Tibial artery (tissue), 4 donors: ENCODE results near the gene POLD1.
A peak's percentile ranks its signal among the peaks of the same experiment; 100 is the strongest.
"Not testable (repeated sequence)": the region's sequence is repeated elsewhere in the genome, so short reads cannot be mapped to it uniquely, and the experiment has no call there.

Experiments
- DNase-seq, 2 donors: peaks; one replicate each; pipeline ENCODE4 v3.0.0-alpha.2; 2019
- H3K27ac ChIP-seq, 2 donors: fragments of 200-600 bp; sonication (generic) in 1 of 2; 1 replicate in 1 of 2; 2 replicates in 1 of 2; pipeline ENCODE4 v1.5.1; 2018 to 2019; ENCODE audit warnings: mild to moderate bottlenecking in 1 of 2
- H3K27me3 ChIP-seq, 2 donors: fragments of 200-600 bp; sonication (generic) in 1 of 2; one replicate each; pipeline versions ENCODE4 v1.5.1 to v1.6.0; 2016 to 2019
- H3K36me3 ChIP-seq, 3 donors: fragments of 200-600 bp; sonication (generic) in 2 of 3; one replicate each; pipeline ENCODE4 v1.5.1; 2016 to 2019; ENCODE audit warnings: mild to moderate bottlenecking in 2 of 3
- H3K4me1 ChIP-seq, 4 donors: fragments of 200-600 bp; sonication (generic) in 2 of 4; 1 replicate in 3 of 4; 2 replicates in 1 of 4; pipeline ENCODE4 v1.5.1; 2016 to 2019
- H3K4me3 ChIP-seq, 2 donors: fragments of 200-600 bp; sonication (generic) in 1 of 2; 1 replicate in 1 of 2; 2 replicates in 1 of 2; pipeline ENCODE4 v1.5.1; 2018 to 2019; ENCODE audit warnings: mild to moderate bottlenecking in 2 of 2
- H3K9me3 ChIP-seq, 3 donors: fragments of 200-600 bp; sonication (generic) in 1 of 3; one replicate each; pipeline ENCODE4 v1.5.1; 2016 to 2019
- CTCF ChIP-seq, 2 experiments: fragments of 200-600 bp in 1 of 2; fragments of 450-650 bp in 1 of 2; IDR thresholded peaks; one replicate each; pipeline ENCODE4 v1.5.1; 2017 to 2019; ENCODE audit warnings: antibody characterized with exemption in 2 of 2, mild to moderate bottlenecking in 1 of 2, moderate library complexity in 1 of 2
- intact Hi-C: fragments of 100-400 bp; cut with DNase I; formaldehyde crosslinking; loops from one replicate; pipeline ENCODE4 v1.15.0; 2023; ENCODE audit warnings: low total_unique reads

POLD1 gene

GRCh38 chr19:50383852-50384684, at the start of gene POLD1:
TSS of gene POLD1 (plus strand) at chr19:50384347. CDS start at chr19:50398852, 14,505 bp downstream.
- H3K27me3 ChIP-seq = no peaks in the 10 kb centered on the region
- H3K27ac ChIP-seq = peak within 1 kb of the TSS; percentile 87 to 88
- H3K36me3 ChIP-seq = peaks cover 34 to 38% (median 37%) of the 10 kb centered on the region in 3 donors
- no peaks in the 10 kb centered on the region for H3K9me3 ChIP-seq
- intact Hi-C loops = no loop called here
- H3K4me3 ChIP-seq = peak within 1 kb of the TSS; percentile 63 to 92
- peaks cover 0 to 21% (median 19%) of the 10 kb centered on the region in 4 donors for H3K4me1 ChIP-seq
- DNase-seq = peak; percentile 98
- no peak for TF ChIP-seq CTCF (IDR thresholded peaks at IDR 0.05)

GRCh38 chr19:50334741-50335421, 49.3 kb upstream of the POLD1 start:
- Histone ChIP-seq H3K27ac (no peak overlapping the region), H3K27me3 (peaks cover 7 to 54% of the 10 kb centered on the region in 2 donors), H3K36me3 (no peaks in the 10 kb centered on the region), H3K4me1 (peaks cover 0 to 27% (median 21%) of the 10 kb centered on the region in 4 donors), H3K4me3 (no peak overlapping the region), H3K9me3 (no peaks in the 10 kb centered on the region)
- DNase-seq = no peak
- TF ChIP-seq CTCF (IDR thresholded peaks at IDR 0.05) = no peak
- intact Hi-C loops = no loop called here

GRCh38 chr19:50337031-50337430, 47.1 kb upstream of the POLD1 start:
- H3K9me3 ChIP-seq, H3K27ac ChIP-seq, H3K4me3 ChIP-seq, DNase-seq, intact Hi-C loops, H3K36me3 ChIP-seq: not testable (repeated sequence)
- H3K4me1 ChIP-seq = peaks cover 0 to 13% (median 12%) of the 10 kb centered on the region in 4 donors
- H3K27me3 ChIP-seq = peaks cover 7 to 34% of the 10 kb centered on the region in 2 donors

GRCh38 chr19:50340331-50340730, 43.8 kb upstream of the POLD1 start:
- H3K4me1 ChIP-seq = no peaks in the 10 kb centered on the region
- no peaks in the 10 kb centered on the region for H3K36me3 ChIP-seq
- H3K27me3 ChIP-seq = peaks cover 0 to 4% of the 10 kb centered on the region in 2 donors
- DNase-seq = no peak
- H3K27ac ChIP-seq = no peak overlapping the region
- H3K9me3 ChIP-seq = peaks cover 0 to 8% (median 4%) of the 10 kb centered on the region in 3 donors
- no peak overlapping the region for H3K4me3 ChIP-seq
- intact Hi-C loops = no loop called here
- TF ChIP-seq CTCF (IDR thresholded peaks at IDR 0.05) = no peak

GRCh38 chr19:50341091-50341564, 43.0 kb upstream of the POLD1 start:
- H3K27ac ChIP-seq = no peak overlapping the region
- H3K4me3 ChIP-seq = no peak overlapping the region
- no peaks in the 10 kb centered on the region for H3K4me1 ChIP-seq
- no peak for DNase-seq
- intact Hi-C loops = no loop called here
- H3K36me3 ChIP-seq = no peaks in the 10 kb centered on the region
- peaks cover 0 to 10% (median 4%) of the 10 kb centered on the region in 3 donors for H3K9me3 ChIP-seq
- H3K27me3 ChIP-seq = peaks cover 0 to 3% of the 10 kb centered on the region in 2 donors
- TF ChIP-seq CTCF (IDR thresholded peaks at IDR 0.05) = no peak
